B cell (primary cell): ENCODE measurements around the gene WFDC2. TPM values are rescaled to one million over a fixed set of nuclear protein-coding genes. Genes with fewer than 3 reads are reported as not detected.

Source experiments
- ATAC-seq: fragments of 200-7000 bp; cut with Tn5 transposase; one replicate; pipeline ENCODE4 v1.10.0; 2021; ENCODE audit warnings: low read depth, mild to moderate bottlenecking, moderate number of reproducible peaks, moderate library complexity
- CTCF ChIA-PET: fragments of 350-600 bp; sonication (Branson Sonifier 250); formaldehyde crosslinking; loops from one replicate; lab custom pipeline; 2021; ENCODE audit warnings: antibody characterized with exemption, inconsistent platforms; lab: Charles Lee
- POLR2A ChIA-PET: fragments of 350-600 bp; sonication (Branson Sonifier 250); formaldehyde crosslinking; loops from one replicate; lab custom pipeline; 2021; ENCODE audit warnings: antibody characterized with exemption; lab: Charles Lee
- DNase-seq: peaks from one replicate; pipeline ENCODE4 v3.0.0; 2013
- H2AFZ ChIP-seq: 2 replicates; pipeline ENCODE4 v1.6.1; 2012; ENCODE audit warnings: mild to moderate bottlenecking, low read depth, low read length; ENCODE audit not compliant: insufficient read depth, poor library complexity, severe bottlenecking
- H3K27ac ChIP-seq, 2 donors: 1 replicate in 1 of 2; 2 replicates in 1 of 2; pipeline ENCODE4 v1.5.1; 2012 to 2013; ENCODE audit warnings: low read length in 2 of 2, mild to moderate bottlenecking in 2 of 2, moderate library complexity in 1 of 2
- H3K27me3 ChIP-seq, 4 experiments: fragments of 200-600 bp in 1 of 4; sonication (generic) in 1 of 4; replicated peaks in 1 of 4; 1 replicate in 2 of 4; 2 replicates in 2 of 4; pipeline versions ENCODE4 v1.6.1 to v1.7.0; 2013 to 2016; ENCODE audit warnings: low read length in 3 of 4, mild to moderate bottlenecking in 2 of 4, mixed read lengths in 1 of 4, moderate library complexity in 1 of 4; ENCODE audit not compliant: insufficient read depth in 4 of 4, control insufficient read depth in 3 of 4; ENCODE audit errors: control extremely low read depth in 1 of 4
- H3K36me3 ChIP-seq, 2 experiments: replicated peaks in 1 of 2; 1 replicate in 1 of 2; 2 replicates in 1 of 2; pipeline versions ENCODE4 v1.6.1 to v1.7.1; 2013; ENCODE audit warnings: low read length in 1 of 2; ENCODE audit not compliant: insufficient read depth in 2 of 2, control insufficient read depth in 1 of 2; ENCODE audit errors: control extremely low read depth in 1 of 2, extremely low read depth in 1 of 2
- H3K4me1 ChIP-seq, 2 donors: fragments of 200-600 bp in 1 of 2; sonication (generic) in 1 of 2; 1 replicate in 1 of 2; 2 replicates in 1 of 2; pipeline versions ENCODE4 v1.5.1 to v1.6.1; 2013 to 2017; ENCODE audit warnings: low read length in 2 of 2; ENCODE audit not compliant: control insufficient read depth in 2 of 2, insufficient read depth in 2 of 2
- H3K4me2 ChIP-seq: replicated peaks from 2 replicates; pipeline ENCODE3; 2012; ENCODE audit warnings: mild to moderate bottlenecking, low read depth, low read length; ENCODE audit not compliant: poor library complexity, severe bottlenecking
- H3K4me3 ChIP-seq, 5 experiments: fragments of 200-600 bp in 1 of 5; sonication (generic) in 1 of 5; 1 replicate in 3 of 5; 2 replicates in 2 of 5; pipeline versions ENCODE4 v1.5.1 to v1.7.0; 2011 to 2016; ENCODE audit warnings: low read length in 4 of 5, mild to moderate bottlenecking in 4 of 5, low read depth in 2 of 5, control low read depth in 1 of 5, moderate library complexity in 1 of 5; ENCODE audit not compliant: insufficient read depth in 1 of 5; ENCODE audit errors: control extremely low read depth in 1 of 5, extremely low read depth in 1 of 5
- H3K79me2 ChIP-seq: fragments of 200-600 bp; sonication (generic); one replicate; pipeline ENCODE4 v1.6.0; 2016; ENCODE audit warnings: low read length; ENCODE audit not compliant: control insufficient read depth, insufficient read depth
- H3K9ac ChIP-seq: fragments of 200-600 bp; sonication (generic); 2 replicates; pipeline ENCODE4 v1.6.1; 2017; ENCODE audit warnings: mild to moderate bottlenecking, low read length, moderate library complexity
- H3K9me3 ChIP-seq, 3 donors: one replicate each; pipeline versions ENCODE4 v1.6.1 to v1.7.1; 2013; ENCODE audit warnings: low read length in 2 of 3; ENCODE audit not compliant: control insufficient read depth in 2 of 3, insufficient read depth in 1 of 3; ENCODE audit errors: control extremely low read depth in 1 of 3
- H4K20me1 ChIP-seq: 2 replicates; pipeline ENCODE4 v1.6.0; 2012; ENCODE audit warnings: mild to moderate bottlenecking, low read length; ENCODE audit not compliant: insufficient read depth, control insufficient read depth, poor library complexity, severe bottlenecking
- H3K27ac Mint-ChIP-seq: one replicate; pipeline ENCODE4 v1.8.0; 2021; ENCODE audit warnings: mixed read lengths
- H3K27me3 Mint-ChIP-seq: one replicate; pipeline ENCODE4 v1.8.0; 2021; ENCODE audit warnings: mixed read lengths
- H3K4me1 Mint-ChIP-seq: one replicate; pipeline ENCODE4 v1.8.0; 2021; ENCODE audit warnings: mixed read lengths
- H3K4me3 Mint-ChIP-seq: one replicate; pipeline ENCODE4 v1.8.0; 2021; ENCODE audit warnings: mixed read lengths
- H3K9me3 Mint-ChIP-seq: one replicate; pipeline ENCODE4 v1.8.0; 2022; ENCODE audit warnings: mixed read lengths; ENCODE audit not compliant: insufficient read depth
- CTCF ChIP-seq: fragments of 200-600 bp; IDR thresholded peaks from one replicate; pipeline ENCODE4 v1.8.0; 2022; ENCODE audit warnings: antibody characterized with exemption, mild to moderate bottlenecking
- EZH2 ChIP-seq: IDR thresholded peaks from 2 replicates; pipeline ENCODE4 v1.6.1; 2012; ENCODE audit warnings: borderline replicate concordance, low read depth, mild to moderate bottlenecking, moderate library complexity, low read length; ENCODE audit not compliant: insufficient read depth, poor library complexity, severe bottlenecking
- WGBS: methylation state at CpG from one replicate; pipeline ENCODE4 v1.1.5; 2013; ENCODE audit warnings: missing lambda C conversion rate; ENCODE audit not compliant: insufficient coverage; 5-methylcytosine and 5-hydroxymethylcytosine counted together
- intact Hi-C: fragments of 100-400 bp; cut with micrococcal nuclease; formaldehyde crosslinking; loops from one replicate; pipeline ENCODE4 v1.10.0; 2022
- polyA plus RNA-seq: library from polyadenylated mRNA; depleted of rRNA; stranded (reverse); fragments of >200 nt; gene quantifications from 2 replicates; pipeline ENCODE4 v1.2.3, GENCODE V29; 2012
- total RNA-seq, 2 donors: library from RNA; stranded (reverse); fragments of 120-200 nt in 1 of 2; gene quantifications; 1 replicate in 1 of 2; 2 replicates in 1 of 2; pipeline versions ENCODE4 v1.2.3 to v1.2.4, GENCODE V29; 2013 to 2022

The WFDC2 gene
- total and polyA plus RNA-seq, 2 donors (not counting 1 experiment from before 2014, with no cell fraction given): 0.81 TPM; not detected in 1

DNA sequence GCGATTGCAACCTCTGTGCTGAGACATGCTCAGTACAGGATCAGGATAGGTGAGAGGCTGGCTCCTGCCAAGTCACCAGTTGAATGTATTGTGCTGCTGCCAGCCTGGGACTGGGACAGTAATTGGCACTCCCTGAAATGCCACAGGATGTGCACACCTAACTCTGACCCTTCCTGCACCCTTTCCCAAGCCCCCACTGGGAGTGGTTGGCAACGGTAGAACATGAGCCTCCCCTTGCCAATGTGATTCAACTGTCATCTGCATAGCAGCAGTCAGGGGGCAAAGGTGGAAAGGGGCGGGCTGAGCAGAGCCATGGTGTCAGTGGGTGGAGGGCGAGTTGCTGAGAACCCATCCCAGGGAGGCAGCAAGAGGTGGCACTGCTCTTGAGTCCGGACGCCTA is 30.5 kb downstream of the WFDC2 start:
- DNase-seq (no peak), ATAC-seq (no peak)
- no peaks in the 10 kb centered on the region for H3K79me2 ChIP-seq
- no peak for TF ChIP-seq EZH2
- TF ChIP-seq CTCF: no peak
- intact Hi-C loops: no loop called here
- no peaks in the 10 kb centered on the region for H3K9me3 ChIP-seq
- Mint-ChIP-seq H3K27me3 (peaks cover 46% of the 10 kb centered on the region), H3K9me3 (no peaks in the 10 kb centered on the region), H3K4me1 (no peaks in the 10 kb centered on the region), H3K4me3 (no peak overlapping the region), H3K27ac (no peak overlapping the region)
- H4K20me1 ChIP-seq: no peaks in the 10 kb centered on the region
- no peak overlapping the region for H3K27ac ChIP-seq
- H3K9ac ChIP-seq: no peak overlapping the region
- H3K4me3 ChIP-seq: no peak overlapping the region
- no peaks in the 10 kb centered on the region for H3K4me1 ChIP-seq
- peaks cover 0 to 15% (median 7%) of the 10 kb centered on the region in 4 experiments for H3K27me3 ChIP-seq
- H3K4me2 ChIP-seq: no peak overlapping the region
- WGBS: 71% methylated on average over 2 of the region's 6 CpGs
- ChIA-PET CTCF (no interaction called here), POLR2A (no interaction called here)
- no peak overlapping the region for H2AFZ ChIP-seq
- H3K36me3 ChIP-seq: no peaks in the 10 kb centered on the region

DNA sequence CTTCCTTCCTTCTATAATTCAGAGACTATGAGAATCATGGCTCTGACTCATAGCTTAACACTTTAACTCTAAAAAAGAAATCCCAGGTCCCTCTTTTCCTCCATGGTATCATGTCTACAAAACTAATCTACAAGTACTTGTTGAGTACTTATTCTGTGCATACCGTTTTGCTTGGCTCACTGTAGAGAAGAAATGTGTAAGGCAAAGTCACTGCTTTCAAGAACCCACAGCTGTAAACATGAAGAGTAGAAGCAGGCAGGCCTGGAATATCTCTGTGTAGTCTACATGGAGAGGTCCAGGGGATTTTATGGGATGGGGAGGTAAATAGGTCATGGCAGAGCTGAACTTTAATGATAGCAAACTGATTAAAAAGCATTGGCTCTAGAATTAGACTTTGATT is 32.0 kb downstream of the WFDC2 start:
- TF ChIP-seq EZH2: no peak
- no peak for TF ChIP-seq CTCF
- Mint-ChIP-seq H3K4me3 (no peak overlapping the region), H3K27me3 (peaks cover 51% of the 10 kb centered on the region), H3K4me1 (no peaks in the 10 kb centered on the region), H3K9me3 (no peaks in the 10 kb centered on the region), H3K27ac (no peak overlapping the region)
- H3K4me3 ChIP-seq: no peak overlapping the region
- no peaks in the 10 kb centered on the region for H3K4me1 ChIP-seq
- ChIA-PET CTCF (interaction anchor here (0.9 kb wide), 1 partner anchor 16 kb away, joined by 3 read pairs; no protein-coding TSS in a partner anchor), POLR2A (no interaction called here)
- no peak for ATAC-seq
- H3K27me3 ChIP-seq: peaks cover 0 to 19% (median 8%) of the 10 kb centered on the region in 4 experiments
- H3K27ac ChIP-seq: no peak overlapping the region
- no peak for DNase-seq
- H3K36me3 ChIP-seq: no peaks in the 10 kb centered on the region
- H2AFZ ChIP-seq: no peak overlapping the region
- no peak overlapping the region for H3K4me2 ChIP-seq
- no peaks in the 10 kb centered on the region for H3K9me3 ChIP-seq
- no peaks in the 10 kb centered on the region for H4K20me1 ChIP-seq
- no CpG with 5 or more reads among the region's 1 CpG for WGBS
- H3K79me2 ChIP-seq: no peaks in the 10 kb centered on the region
- no peak overlapping the region for H3K9ac ChIP-seq
- intact Hi-C loops: no loop called here
